DND-41 (cell line): ENCODE data around the gene NOC4L.

ENCODE experiments used
- ATAC-seq: fragments of 200-7000 bp; cut with Tn5 transposase; 3 replicates; pipeline ENCODE4 v1.9.1; 2021; ENCODE audit warnings: low read depth; ENCODE audit not compliant: insufficient read depth
- DNase-seq: peaks from one replicate; pipeline ENCODE4 v3.0.0-alpha.2; 2020
- H2AFZ ChIP-seq: 2 replicates; pipeline ENCODE4 v1.6.0; 2012; ENCODE audit warnings: low read depth, low read length
- H3K27ac ChIP-seq: 2 replicates; pipeline ENCODE4 v1.5.1; 2012; ENCODE audit warnings: low read length, inconsistent platforms
- H3K27me3 ChIP-seq: fragments of 200-600 bp; sonication (generic); 2 replicates; pipeline ENCODE4 v1.6.0; 2012; ENCODE audit warnings: low read length, mild to moderate bottlenecking, inconsistent platforms; ENCODE audit not compliant: insufficient read depth, poor library complexity
- H3K36me3 ChIP-seq: 2 replicates; pipeline ENCODE4 v1.5.1; 2012; ENCODE audit warnings: low read length, inconsistent platforms; ENCODE audit not compliant: insufficient read depth
- H3K4me1 ChIP-seq: 2 replicates; pipeline ENCODE4 v1.5.1; 2012; ENCODE audit warnings: mild to moderate bottlenecking, low read length; ENCODE audit not compliant: insufficient read depth
- H3K4me2 ChIP-seq: 2 replicates; pipeline ENCODE4 v1.6.0; 2012; ENCODE audit warnings: mild to moderate bottlenecking, moderate library complexity, low read length, inconsistent platforms; ENCODE audit not compliant: insufficient read depth
- H3K4me3 ChIP-seq, 2 experiments: fragments of 200-600 bp in 1 of 2; shearing (Covaris generic) in 1 of 2; 2 replicates each; pipeline ENCODE4 v1.5.1; 2012 to 2016; ENCODE audit warnings: inconsistent platforms in 2 of 2, low read length in 2 of 2, mild to moderate bottlenecking in 2 of 2, low read depth in 1 of 2, moderate library complexity in 1 of 2
- H3K79me2 ChIP-seq: 2 replicates; pipeline ENCODE4 v1.6.0; 2012; ENCODE audit warnings: low read length, inconsistent platforms; ENCODE audit not compliant: insufficient read depth
- H3K9ac ChIP-seq: 2 replicates; pipeline ENCODE4 v1.6.0; 2012; ENCODE audit warnings: low read depth, mild to moderate bottlenecking, inconsistent platforms, low read length, moderate library complexity
- H3K9me3 ChIP-seq: 2 replicates; pipeline ENCODE4 v1.5.1; 2012; ENCODE audit warnings: low read length, moderate library complexity, mild to moderate bottlenecking, inconsistent platforms; ENCODE audit not compliant: insufficient read depth, severe bottlenecking
- H4K20me1 ChIP-seq: 2 replicates; pipeline ENCODE4 v1.6.0; 2012; ENCODE audit warnings: low read length; ENCODE audit not compliant: insufficient read depth
- EZH2 ChIP-seq: IDR thresholded peaks from 3 replicates; pipeline ENCODE4 v1.6.1; 2012; ENCODE audit warnings: borderline replicate concordance, low read depth, mild to moderate bottlenecking, moderate library complexity, low read length, inconsistent platforms; ENCODE audit not compliant: severe bottlenecking
- TF ChIP-seq, protein P1 (sequence below): IDR thresholded peaks from 2 replicates; pipeline ENCODE4 v1.5.1; 2012; ENCODE audit warnings: borderline replicate concordance, low read length, moderate library complexity, mild to moderate bottlenecking; ENCODE audit not compliant: poor library complexity, severe bottlenecking; ENCODE audit errors: extremely low read depth

NOC4L gene

DNA sequence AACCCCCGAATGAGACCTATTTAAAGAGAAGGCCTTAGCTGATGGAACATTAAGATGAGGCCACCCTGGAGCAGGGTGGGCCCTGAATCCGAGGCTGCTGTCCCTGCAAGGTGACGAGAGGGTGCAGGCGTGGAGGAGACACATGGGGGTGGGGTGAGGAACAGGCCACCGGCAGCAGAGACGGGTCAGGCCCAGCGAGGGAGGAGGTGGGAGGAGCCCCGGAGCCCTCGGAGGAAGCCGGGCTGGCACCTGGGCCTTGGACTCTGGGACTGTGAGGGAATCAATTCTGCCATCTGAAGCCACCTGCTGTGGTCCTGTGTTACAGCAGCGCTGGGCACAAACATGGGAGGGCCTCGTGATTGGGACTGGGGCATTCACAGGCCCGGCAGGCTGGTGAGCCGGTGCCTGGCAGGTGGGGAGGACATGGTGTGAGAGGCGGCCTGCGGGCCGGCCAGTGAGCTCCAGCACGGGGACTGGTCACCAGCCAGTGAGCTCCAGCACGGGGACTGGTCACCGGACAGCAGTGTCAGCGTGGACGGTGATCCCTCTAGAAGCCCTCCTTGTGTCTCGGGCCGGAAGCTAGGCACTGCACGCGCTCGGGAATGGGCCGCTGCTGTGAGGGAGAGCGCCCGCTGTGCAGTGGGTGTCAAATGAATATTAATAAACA, 46.7 kb downstream of the NOC4L start:
- no peak for DNase-seq
- H3K4me3 ChIP-seq: peak overlapping the region in 1 of 2 experiments; percentile 63; a peak in 2 of 4 replicates
- peak overlapping the region; percentile 94 for H3K4me2 ChIP-seq
- TF ChIP-seq, protein P1, sequence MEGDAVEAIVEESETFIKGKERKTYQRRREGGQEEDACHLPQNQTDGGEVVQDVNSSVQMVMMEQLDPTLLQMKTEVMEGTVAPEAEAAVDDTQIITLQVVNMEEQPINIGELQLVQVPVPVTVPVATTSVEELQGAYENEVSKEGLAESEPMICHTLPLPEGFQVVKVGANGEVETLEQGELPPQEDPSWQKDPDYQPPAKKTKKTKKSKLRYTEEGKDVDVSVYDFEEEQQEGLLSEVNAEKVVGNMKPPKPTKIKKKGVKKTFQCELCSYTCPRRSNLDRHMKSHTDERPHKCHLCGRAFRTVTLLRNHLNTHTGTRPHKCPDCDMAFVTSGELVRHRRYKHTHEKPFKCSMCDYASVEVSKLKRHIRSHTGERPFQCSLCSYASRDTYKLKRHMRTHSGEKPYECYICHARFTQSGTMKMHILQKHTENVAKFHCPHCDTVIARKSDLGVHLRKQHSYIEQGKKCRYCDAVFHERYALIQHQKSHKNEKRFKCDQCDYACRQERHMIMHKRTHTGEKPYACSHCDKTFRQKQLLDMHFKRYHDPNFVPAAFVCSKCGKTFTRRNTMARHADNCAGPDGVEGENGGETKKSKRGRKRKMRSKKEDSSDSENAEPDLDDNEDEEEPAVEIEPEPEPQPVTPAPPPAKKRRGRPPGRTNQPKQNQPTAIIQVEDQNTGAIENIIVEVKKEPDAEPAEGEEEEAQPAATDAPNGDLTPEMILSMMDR: no peak
- TF ChIP-seq EZH2: no peak
- no peaks in the 10 kb centered on the region for H4K20me1 ChIP-seq
- H3K36me3 ChIP-seq: no peaks in the 10 kb centered on the region
- peak overlapping the region; percentile 39; the same call in 1 of the 2 replicates for H2AFZ ChIP-seq
- ATAC-seq: no peak
- H3K4me1 ChIP-seq: peaks cover 26% of the 10 kb centered on the region
- no peak overlapping the region for H3K27ac ChIP-seq
- H3K9me3 ChIP-seq: peaks cover 5% of the 10 kb centered on the region
- H3K27me3 ChIP-seq: peaks cover 20% of the 10 kb centered on the region
- H3K79me2 ChIP-seq: no peaks in the 10 kb centered on the region
- peak overlapping the region; percentile 76 for H3K9ac ChIP-seq

DNA sequence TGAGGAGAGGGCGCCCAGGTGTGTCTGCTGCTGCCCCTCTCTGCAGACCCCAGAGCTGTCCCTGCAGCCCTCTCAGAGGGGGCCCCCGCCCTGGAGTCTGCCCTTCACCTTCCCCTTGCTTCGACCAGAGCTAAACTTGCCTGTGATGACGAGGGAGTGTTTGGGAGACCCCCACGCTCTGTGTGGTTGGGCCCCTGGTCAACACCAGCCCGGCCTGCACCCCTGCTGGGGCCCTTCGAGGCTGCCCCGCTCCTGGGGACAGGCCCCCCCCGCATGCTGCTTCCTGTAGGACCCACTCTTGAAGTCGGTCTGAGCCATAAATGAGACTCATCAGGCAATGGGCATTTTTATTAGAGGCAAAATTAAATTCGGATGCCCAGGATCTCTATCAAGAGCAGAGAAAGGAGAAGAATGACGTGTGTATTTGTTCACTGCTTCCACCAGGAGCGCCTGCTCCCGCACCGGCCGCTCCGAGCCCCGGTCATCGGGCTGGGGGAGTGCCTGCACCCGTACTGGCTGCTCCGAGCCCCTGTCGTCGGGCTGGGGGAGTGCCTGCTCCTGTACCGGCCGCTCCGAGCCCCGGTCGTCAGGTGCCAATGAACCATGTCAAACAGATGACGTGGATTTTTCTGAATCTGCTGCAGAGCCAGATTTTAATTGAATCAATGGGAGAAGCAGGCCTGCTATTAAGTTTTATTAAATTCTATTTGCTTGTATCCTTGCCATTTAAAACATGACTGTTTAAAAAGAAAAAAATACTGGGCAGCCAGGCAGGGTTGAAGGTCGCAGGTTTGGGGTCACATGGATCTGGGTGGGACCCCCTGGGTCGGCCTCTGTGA, 47.7 kb downstream of the NOC4L start:
- Histone ChIP-seq H3K4me2 (no peak overlapping the region), H3K4me3 (no peak overlapping the region), H3K9ac (no peak overlapping the region), H3K27me3 (peaks cover 10% of the 10 kb centered on the region), H4K20me1 (no peaks in the 10 kb centered on the region), H3K4me1 (peaks cover 26% of the 10 kb centered on the region), H3K36me3 (no peaks in the 10 kb centered on the region), H3K79me2 (no peaks in the 10 kb centered on the region), H3K27ac (no peak overlapping the region), H2AFZ (no peak overlapping the region), H3K9me3 (peaks cover 5% of the 10 kb centered on the region)
- TF ChIP-seq, protein P1: no peak
- no peak for TF ChIP-seq EZH2
- DNase-seq (no peak), ATAC-seq (no peak)

DNA sequence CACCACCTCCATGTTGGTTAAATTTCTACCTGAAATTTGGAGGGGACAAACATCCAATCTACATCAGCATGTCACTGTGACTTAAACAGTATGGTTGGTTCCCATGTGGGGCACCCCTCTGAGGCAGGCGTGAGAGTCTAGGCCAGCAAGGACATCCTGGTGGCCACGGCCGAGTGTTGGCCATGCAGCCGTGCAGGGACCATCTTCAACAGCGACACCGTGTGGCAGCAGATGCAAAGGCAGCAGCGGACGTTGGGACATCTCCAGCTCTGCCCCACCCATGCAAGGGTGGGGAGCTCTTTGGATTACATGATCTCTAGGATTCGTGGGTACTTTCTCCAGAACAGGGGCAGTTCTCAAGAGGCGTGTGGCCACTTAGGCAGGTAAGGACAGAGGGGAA, 49.8 kb downstream of the NOC4L start:
- no peak overlapping the region for H3K27ac ChIP-seq
- DNase-seq (no peak), ATAC-seq (no peak)
- no peaks in the 10 kb centered on the region for H3K36me3 ChIP-seq
- peaks cover 20% of the 10 kb centered on the region for H3K4me1 ChIP-seq
- peaks cover 4% of the 10 kb centered on the region for H3K27me3 ChIP-seq
- H3K79me2 ChIP-seq: no peaks in the 10 kb centered on the region
- no peak overlapping the region for H3K4me2 ChIP-seq
- no peak overlapping the region for H3K4me3 ChIP-seq
- peaks cover 5% of the 10 kb centered on the region for H3K9me3 ChIP-seq
- H2AFZ ChIP-seq: no peak overlapping the region
- H4K20me1 ChIP-seq: no peaks in the 10 kb centered on the region
- TF ChIP-seq, protein P1: peak; percentile 53
- TF ChIP-seq EZH2: no peak
- H3K9ac ChIP-seq: no peak overlapping the region
